GM12878 (cell line): ENCODE data around the gene PKD1L1.

Experiments
- CEBPB ChIP-seq, 2 experiments: fragments of 150-350 bp in 1 of 2; IDR thresholded peaks; 2 replicates each; pipeline ENCODE4 v1.6.1; 2012 to 2014; ENCODE audit warnings: low read depth in 2 of 2, low read length in 2 of 2, borderline replicate concordance in 1 of 2, inconsistent platforms in 1 of 2
- E2F8 ChIP-seq: fragments of 450-650 bp; IDR thresholded peaks from 2 replicates; pipeline ENCODE4 v1.6.1; 2018; ENCODE audit warnings: mild to moderate bottlenecking, low read depth, moderate library complexity; ENCODE audit not compliant: partially characterized antibody
- EP300 ChIP-seq, 2 experiments: fragments of 150-350 bp in 1 of 2; IDR thresholded peaks; 2 replicates each; pipeline ENCODE4 v1.6.1; 2011 to 2012; ENCODE audit warnings: low read depth in 2 of 2, low read length in 2 of 2, borderline replicate concordance in 1 of 2, improper control_type of control experiment in 1 of 2, inconsistent platforms in 1 of 2; ENCODE audit not compliant: control insufficient read depth in 1 of 2
- FOXK2 ChIP-seq: fragments of 450-650 bp; IDR thresholded peaks from 2 replicates; pipeline ENCODE4 v1.6.1; 2017; ENCODE audit warnings: mild to moderate bottlenecking, moderate library complexity
- HDAC6 ChIP-seq: fragments of 200-600 bp; sonication (generic); IDR thresholded peaks from one replicate; pipeline ENCODE4 v1.8.0; 2017; ENCODE audit warnings: antibody characterized with exemption; ENCODE audit not compliant: unreplicated experiment
- JUNB ChIP-seq: IDR thresholded peaks from 2 replicates; pipeline ENCODE4 v1.6.1; 2016; ENCODE audit warnings: antibody characterized with exemption, mild to moderate bottlenecking
- MEF2B ChIP-seq: fragments of 450-650 bp; IDR thresholded peaks from 2 replicates; pipeline ENCODE4 v1.6.1; 2018; ENCODE audit warnings: mild to moderate bottlenecking, moderate library complexity; ENCODE audit not compliant: partially characterized antibody, poor library complexity, severe bottlenecking
- MTA3 ChIP-seq: IDR thresholded peaks from 2 replicates; pipeline ENCODE4 v1.6.1; 2012; ENCODE audit warnings: low read length, inconsistent platforms, borderline replicate concordance
- POLR2A ChIP-seq: IDR thresholded peaks from 2 replicates; pipeline ENCODE4 v1.6.1; 2011; ENCODE audit warnings: low read depth, mild to moderate bottlenecking, low read length
- REST ChIP-seq: IDR thresholded peaks from 2 replicates; pipeline ENCODE4 v1.6.1; 2012; ENCODE audit warnings: mild to moderate bottlenecking, low read depth, low read length
- TARDBP ChIP-seq: IDR thresholded peaks from 2 replicates; pipeline ENCODE4 v1.6.1; 2016; ENCODE audit warnings: borderline replicate concordance
- ZSCAN29 ChIP-seq: fragments of 450-650 bp; IDR thresholded peaks from 2 replicates; pipeline ENCODE4 v1.6.1; 2017; ENCODE audit warnings: mild to moderate bottlenecking, moderate library complexity
- TF ChIP-seq, protein P1 (sequence below), 3 experiments: IDR thresholded peaks in 2 of 3; conservative IDR thresholded peaks in 1 of 3; 2 replicates each; pipeline ENCODE4 v1.5.1; 2011; ENCODE audit warnings: low read depth in 3 of 3, low read length in 3 of 3, mild to moderate bottlenecking in 3 of 3, control low read depth in 2 of 3, moderate library complexity in 2 of 3, inconsistent platforms in 1 of 3, mixed read lengths in 1 of 3; ENCODE audit not compliant: control insufficient read depth in 2 of 3, insufficient read depth in 1 of 3; ENCODE audit errors: extremely low read depth in 1 of 3
- TF ChIP-seq, protein P2 (sequence below): fragments of 450-650 bp; IDR thresholded peaks from 2 replicates; pipeline ENCODE4 v1.6.1; 2016; ENCODE audit warnings: mild to moderate bottlenecking

DNA sequence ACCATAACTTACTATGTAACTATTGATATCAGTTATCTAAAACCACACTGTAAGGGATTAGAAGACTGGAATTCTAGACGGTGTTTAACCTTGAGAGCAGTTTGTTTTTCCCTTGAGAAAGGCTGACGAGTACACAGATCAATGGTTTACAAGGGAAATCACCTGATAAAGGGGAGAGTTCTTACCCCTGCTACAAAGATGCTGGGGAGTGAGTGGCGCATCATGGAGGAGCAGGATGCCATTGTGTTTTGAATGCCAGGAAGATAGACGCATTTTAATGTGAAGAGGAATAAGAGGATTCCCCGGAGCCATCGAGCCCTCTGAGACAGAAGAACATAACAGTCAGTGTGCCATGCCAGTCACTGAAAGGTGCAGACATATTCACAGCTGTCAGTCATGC lies 145.2 kb downstream of the PKD1L1 start:
- TF ChIP-seq MEF2B (no peak), MTA3 (no peak), POLR2A (no peak), EP300 (IDR thresholded peaks at IDR 0.05; ENCODE audit: borderline replicate concordance in 1 of 2, control insufficient read depth in 1 of 2, low read depth in 2 of 2, low read length in 2 of 2) (no peak), FOXK2 (no peak), HDAC6 (no peak), REST (no peak), JUNB (no peak), E2F8 (no peak), CEBPB (IDR thresholded peaks at IDR 0.05; ENCODE audit: borderline replicate concordance in 1 of 2, low read depth in 2 of 2, low read length in 2 of 2) (no peak), TARDBP (no peak), ZSCAN29 (no peak)
- TF ChIP-seq, protein P1, sequence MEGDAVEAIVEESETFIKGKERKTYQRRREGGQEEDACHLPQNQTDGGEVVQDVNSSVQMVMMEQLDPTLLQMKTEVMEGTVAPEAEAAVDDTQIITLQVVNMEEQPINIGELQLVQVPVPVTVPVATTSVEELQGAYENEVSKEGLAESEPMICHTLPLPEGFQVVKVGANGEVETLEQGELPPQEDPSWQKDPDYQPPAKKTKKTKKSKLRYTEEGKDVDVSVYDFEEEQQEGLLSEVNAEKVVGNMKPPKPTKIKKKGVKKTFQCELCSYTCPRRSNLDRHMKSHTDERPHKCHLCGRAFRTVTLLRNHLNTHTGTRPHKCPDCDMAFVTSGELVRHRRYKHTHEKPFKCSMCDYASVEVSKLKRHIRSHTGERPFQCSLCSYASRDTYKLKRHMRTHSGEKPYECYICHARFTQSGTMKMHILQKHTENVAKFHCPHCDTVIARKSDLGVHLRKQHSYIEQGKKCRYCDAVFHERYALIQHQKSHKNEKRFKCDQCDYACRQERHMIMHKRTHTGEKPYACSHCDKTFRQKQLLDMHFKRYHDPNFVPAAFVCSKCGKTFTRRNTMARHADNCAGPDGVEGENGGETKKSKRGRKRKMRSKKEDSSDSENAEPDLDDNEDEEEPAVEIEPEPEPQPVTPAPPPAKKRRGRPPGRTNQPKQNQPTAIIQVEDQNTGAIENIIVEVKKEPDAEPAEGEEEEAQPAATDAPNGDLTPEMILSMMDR (IDR thresholded peaks at IDR 0.05 in 2 of 3, conservative IDR thresholded peaks at IDR 0.05 in 1 of 3; ENCODE audit: control insufficient read depth in 2 of 3, extremely low read depth in 1 of 3, insufficient read depth in 1 of 3, low read depth in 3 of 3, low read length in 3 of 3), result no peak
- TF ChIP-seq, protein P2, sequence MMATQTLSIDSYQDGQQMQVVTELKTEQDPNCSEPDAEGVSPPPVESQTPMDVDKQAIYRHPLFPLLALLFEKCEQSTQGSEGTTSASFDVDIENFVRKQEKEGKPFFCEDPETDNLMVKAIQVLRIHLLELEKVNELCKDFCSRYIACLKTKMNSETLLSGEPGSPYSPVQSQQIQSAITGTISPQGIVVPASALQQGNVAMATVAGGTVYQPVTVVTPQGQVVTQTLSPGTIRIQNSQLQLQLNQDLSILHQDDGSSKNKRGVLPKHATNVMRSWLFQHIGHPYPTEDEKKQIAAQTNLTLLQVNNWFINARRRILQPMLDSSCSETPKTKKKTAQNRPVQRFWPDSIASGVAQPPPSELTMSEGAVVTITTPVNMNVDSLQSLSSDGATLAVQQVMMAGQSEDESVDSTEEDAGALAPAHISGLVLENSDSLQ, result no peak
